H1 (cell line): Measurements from ENCODE around the gene PGAP3. TPM values are rescaled to one million over a fixed set of nuclear protein-coding genes. Genes with fewer than 3 reads are reported as not detected.

Experiments
- CTCF ChIA-PET: fragments of 300-600 bp; sonication (Branson Sonifier 250); formaldehyde crosslinking; loops from one replicate; lab custom pipeline; 2021; ENCODE audit not compliant: partially characterized antibody; lab: Charles Lee
- POLR2A ChIA-PET: fragments of 300-600 bp; sonication (Branson Sonifier 250); formaldehyde crosslinking; loops from one replicate; lab custom pipeline; 2021; ENCODE audit warnings: inconsistent platforms; ENCODE audit not compliant: partially characterized antibody; lab: Charles Lee
- DNase-seq, 2 experiments: peaks; one replicate each; pipeline versions ENCODE4 v3.0.0 to v3.0.0-alpha.2; 2010 to 2022; ENCODE audit warnings: low spot score in 2 of 2, low read depth in 1 of 2, mixed read lengths in 1 of 2
- FAIRE-seq: peaks from 2 replicates; lab custom pipeline; 2011; peaks lifted over from hg19 to GRCh38; lab: Jason Lieb, UNC
- H2AFZ ChIP-seq: 2 replicates; pipeline ENCODE4 v1.8.1; 2012; ENCODE audit warnings: low read length, inconsistent platforms
- H2AK5ac ChIP-seq: 2 replicates; pipeline ENCODE4 v1.6.1; 2013; ENCODE audit warnings: low read depth, low read length
- H2BK120ac ChIP-seq: replicated peaks from 2 replicates; pipeline ENCODE3; 2013; ENCODE audit warnings: low read depth, low read length, inconsistent platforms
- H2BK12ac ChIP-seq: 2 replicates; pipeline ENCODE4 v1.6.1; 2013; ENCODE audit warnings: low read depth, low read length
- H2BK15ac ChIP-seq: 2 replicates; pipeline ENCODE4 v1.6.1; 2013; ENCODE audit warnings: low read length
- H2BK20ac ChIP-seq: 2 replicates; pipeline ENCODE4 v1.6.1; 2013; ENCODE audit warnings: low read length
- H2BK5ac ChIP-seq: 2 replicates; pipeline ENCODE4 v1.6.1; 2013; ENCODE audit warnings: low read depth, low read length
- H3K14ac ChIP-seq: 2 replicates; pipeline ENCODE4 v1.6.1; 2013; ENCODE audit warnings: inconsistent platforms; ENCODE audit not compliant: insufficient read length
- H3K18ac ChIP-seq: 2 replicates; pipeline ENCODE4 v1.6.1; 2013; ENCODE audit warnings: low read length; ENCODE audit errors: extremely low read depth
- H3K23ac ChIP-seq: 2 replicates; pipeline ENCODE4 v1.6.1; 2013; ENCODE audit warnings: inconsistent platforms; ENCODE audit not compliant: insufficient read length
- H3K23me2 ChIP-seq: 2 replicates; pipeline ENCODE4 v1.6.1; 2013; ENCODE audit warnings: low read depth, low read length
- H3K27ac ChIP-seq: 2 replicates; pipeline ENCODE4 v1.6.1; 2011; ENCODE audit warnings: low read depth, low read length, inconsistent platforms
- H3K27me3 ChIP-seq, 4 experiments: replicated peaks in 1 of 4; 1 replicate in 1 of 4; 2 replicates in 3 of 4; pipeline versions ENCODE4 v1.6.1 to v1.8.1; 2011 to 2013; ENCODE audit warnings: low read length in 3 of 4, mild to moderate bottlenecking in 3 of 4, inconsistent platforms in 2 of 4, mixed read lengths in 2 of 4, moderate library complexity in 1 of 4; ENCODE audit not compliant: control insufficient read depth in 3 of 4, insufficient read depth in 3 of 4; ENCODE audit errors: extremely low read depth in 1 of 4
- H3K36me3 ChIP-seq, 4 experiments: 2 replicates each; pipeline versions ENCODE4 v1.6.1 to v1.8.1; 2011 to 2013; ENCODE audit warnings: mild to moderate bottlenecking in 4 of 4, low read length in 3 of 4, moderate library complexity in 2 of 4, control low read depth in 1 of 4, inconsistent platforms in 1 of 4; ENCODE audit not compliant: insufficient read depth in 4 of 4, control insufficient read depth in 2 of 4
- H3K4ac ChIP-seq: replicated peaks from 2 replicates; pipeline ENCODE3; 2013; ENCODE audit warnings: low read length, low read depth, mixed read lengths, inconsistent platforms; ENCODE audit not compliant: insufficient read length
- H3K4me1 ChIP-seq, 4 experiments: replicated peaks in 1 of 4; 1 replicate in 1 of 4; 2 replicates in 3 of 4; pipeline versions ENCODE4 v1.6.1 to v1.8.1; 2011 to 2013; ENCODE audit warnings: low read length in 3 of 4, inconsistent platforms in 2 of 4, mixed read lengths in 1 of 4; ENCODE audit not compliant: insufficient read depth in 4 of 4, control insufficient read depth in 3 of 4
- H3K4me2 ChIP-seq, 2 experiments: 2 replicates each; pipeline versions ENCODE4 v1.6.1 to v1.8.1; 2011 to 2013; ENCODE audit warnings: low read depth in 2 of 2, low read length in 2 of 2, control low read depth in 1 of 2, inconsistent platforms in 1 of 2, mild to moderate bottlenecking in 1 of 2; ENCODE audit not compliant: insufficient read depth in 1 of 2
- H3K4me3 ChIP-seq, 4 experiments: fragments of 200-600, 300-600 bp in 1 of 4; sonication (generic), shearing (Covaris generic), sonication (Bioruptor Twin) in 1 of 4; 2 replicates each; pipeline versions ENCODE4 v1.5.1 to v1.8.1; 2011 to 2016; ENCODE audit warnings: low read length in 4 of 4, low read depth in 3 of 4, control low read depth in 2 of 4, inconsistent platforms in 2 of 4, mild to moderate bottlenecking in 2 of 4, mixed read lengths in 1 of 4, moderate library complexity in 1 of 4; ENCODE audit not compliant: insufficient read depth in 2 of 4; ENCODE audit errors: extremely low read depth in 1 of 4
- H3K56ac ChIP-seq: replicated peaks from 2 replicates; pipeline ENCODE3; 2013; ENCODE audit warnings: low read depth, mild to moderate bottlenecking, mixed read lengths, low read length, inconsistent platforms; ENCODE audit not compliant: insufficient read length
- H3K79me1 ChIP-seq: 2 replicates; pipeline ENCODE4 v1.6.1; 2013; ENCODE audit warnings: low read depth, low read length, control low read depth
- H3K79me2 ChIP-seq, 2 experiments: 2 replicates each; pipeline versions ENCODE4 v1.6.1 to v1.8.1; 2012 to 2013; ENCODE audit warnings: low read length in 2 of 2, mild to moderate bottlenecking in 2 of 2, inconsistent platforms in 1 of 2; ENCODE audit not compliant: insufficient read depth in 2 of 2, control insufficient read depth in 1 of 2
- H3K9ac ChIP-seq, 4 experiments: replicated peaks in 1 of 4; 1 replicate in 1 of 4; 2 replicates in 3 of 4; pipeline versions ENCODE4 v1.6.1 to v1.8.1; 2011 to 2013; ENCODE audit warnings: low read depth in 3 of 4, low read length in 3 of 4, control low read depth in 2 of 4, mild to moderate bottlenecking in 2 of 4, moderate library complexity in 2 of 4, inconsistent platforms in 1 of 4; ENCODE audit errors: extremely low read depth in 1 of 4
- H3K9me3 ChIP-seq, 2 experiments: 2 replicates each; pipeline versions ENCODE4 v1.6.1 to v1.8.1; 2012 to 2013; ENCODE audit warnings: mild to moderate bottlenecking in 2 of 2, moderate library complexity in 2 of 2, control low read depth in 1 of 2, inconsistent platforms in 1 of 2, low read depth in 1 of 2, low read length in 1 of 2, mixed read lengths in 1 of 2; ENCODE audit not compliant: insufficient read depth in 2 of 2
- H4K20me1 ChIP-seq, 2 experiments: replicated peaks in 1 of 2; 2 replicates each; pipeline versions ENCODE3 to v1.8.1; 2011 to 2013; ENCODE audit warnings: inconsistent platforms in 2 of 2, low read length in 2 of 2, mild to moderate bottlenecking in 1 of 2; ENCODE audit not compliant: insufficient read depth in 2 of 2, control insufficient read depth in 1 of 2
- H4K5ac ChIP-seq: 2 replicates; pipeline ENCODE4 v1.6.1; 2013; ENCODE audit warnings: low read length, low read depth, mixed read lengths, inconsistent platforms; ENCODE audit not compliant: insufficient read length
- H4K8ac ChIP-seq: 2 replicates; pipeline ENCODE4 v1.8.0; 2013; ENCODE audit warnings: mild to moderate bottlenecking, moderate library complexity, low read length, inconsistent platforms; ENCODE audit not compliant: insufficient read depth; ENCODE audit errors: extremely low read depth
- H4K91ac ChIP-seq: replicated peaks from 2 replicates; pipeline ENCODE3; 2013; ENCODE audit warnings: low read length, mixed read lengths, inconsistent platforms; ENCODE audit not compliant: insufficient read length
- CTBP2 ChIP-seq: IDR thresholded peaks from 2 replicates; pipeline ENCODE4 v1.7.0; 2011; ENCODE audit warnings: borderline replicate concordance, mild to moderate bottlenecking, moderate library complexity, mixed read lengths, low read length; ENCODE audit not compliant: insufficient read depth, insufficient read length
- E2F6 ChIP-seq: IDR thresholded peaks from 2 replicates; pipeline ENCODE4 v1.6.1; 2012; ENCODE audit warnings: inconsistent platforms
- EZH2 ChIP-seq: fragments of 200-600 bp; sonication (generic); IDR thresholded peaks from 2 replicates; pipeline ENCODE4 v1.7.1; 2012; ENCODE audit warnings: low read depth, mild to moderate bottlenecking, moderate library complexity, low read length, inconsistent platforms; ENCODE audit not compliant: severe bottlenecking
- KDM5A ChIP-seq: fragments of 200-600 bp; IDR thresholded peaks from 2 replicates; pipeline ENCODE4 v1.7.1; 2012; ENCODE audit warnings: mild to moderate bottlenecking, low read length, inconsistent platforms, mixed read lengths
- RNF2 ChIP-seq: fragments of 200-900, 300-1000 bp; sonication (generic); IDR thresholded peaks from 2 replicates; pipeline ENCODE4 v1.7.1; 2016; ENCODE audit warnings: borderline replicate concordance, low read depth, mild to moderate bottlenecking, antibody characterized with exemption, low read length; ENCODE audit not compliant: poor library complexity, severe bottlenecking; ENCODE audit errors: missing control alignments
- RXRA ChIP-seq: IDR thresholded peaks from 2 replicates; pipeline ENCODE4 v1.6.1; 2011; ENCODE audit warnings: low read depth, mild to moderate bottlenecking, low read length, moderate library complexity; ENCODE audit not compliant: insufficient read depth
- SIX5 ChIP-seq: IDR thresholded peaks from 2 replicates; pipeline ENCODE4 v1.6.1; 2011; ENCODE audit warnings: mild to moderate bottlenecking, low read depth, low read length
- SP4 ChIP-seq: IDR thresholded peaks from 2 replicates; pipeline ENCODE4 v1.6.1; 2012; ENCODE audit warnings: low read length, inconsistent platforms
- WGBS, 2 experiments: shearing (Covaris generic) in 1 of 2; methylation state at CpG; one replicate each; pipeline versions ENCODE4 v1.1.6 to v1.1.7; 2013 to 2015; ENCODE audit warnings: low lambda C conversion rate in 2 of 2, mixed read lengths in 2 of 2, inconsistent platforms in 1 of 2, low coverage in 1 of 2, missing lambda C conversion rate in 1 of 2; ENCODE audit not compliant: insufficient replicate concordance in 2 of 2, insufficient coverage in 1 of 2, insufficient read length in 1 of 2; ENCODE audit errors: extremely low coverage in 1 of 2, missing lambda C conversion rate in 1 of 2; 5-methylcytosine and 5-hydroxymethylcytosine counted together
- polyA plus RNA-seq, 7 experiments: library from polyadenylated mRNA; depleted of rRNA in 3 of 7; stranded (reverse) in 5 of 7; unstranded in 2 of 7; fragments of >200 nt in 5 of 7; fragments of 200-250 nt in 2 of 7; gene quantifications; 1 replicate in 5 of 7; 2 replicates in 1 of 7; 4 replicates in 1 of 7; pipeline versions ENCODE4 v1.2.1 to v1.2.3, GENCODE V29; 2011 to 2013; ENCODE audit warnings: missing spikeins in 2 of 7, mixed read lengths in 2 of 7
- total RNA-seq: library from RNA; stranded (reverse); fragmentation: NEBNext Ultra II Directional; extraction: Animal tissue kit (Norgen Biotek cat#: 25700); gene quantifications from 2 replicates; pipeline ENCODE4 v1.2.1, GENCODE V29; 2021

Gene PGAP3
- total and polyA plus RNA-seq, 2 of the 8 experiments (the other 6 are each of a cell fraction or from before 2014, with no cell fraction given), result 21.0 to 30.7 TPM

GRCh38 chr17:39647256-39647655 lies 40.6 kb downstream of the PGAP3 start:
- no peaks in the 10 kb centered on the region for H3K27me3 ChIP-seq
- H3K23ac ChIP-seq, result no peak overlapping the region
- no peak overlapping the region for H3K9ac ChIP-seq
- peaks cover 0 to 18% of the 10 kb centered on the region in 2 experiments for H4K20me1 ChIP-seq
- H2BK5ac ChIP-seq, result no peak overlapping the region
- no peak overlapping the region for H3K56ac ChIP-seq
- no peak overlapping the region for H3K4me2 ChIP-seq
- WGBS, 2 experiments, result 91% methylated on average over 5 of the region's 5 CpGs; no CpG with 5 or more reads in 1 of the 2 experiments
- H3K79me1 ChIP-seq, result peaks cover 22% of the 10 kb centered on the region
- no peaks in the 10 kb centered on the region for H3K9me3 ChIP-seq
- no peak overlapping the region for H4K91ac ChIP-seq
- H2BK120ac ChIP-seq, result no peak overlapping the region
- H3K4ac ChIP-seq, result no peak overlapping the region
- H3K4me3 ChIP-seq, result no peak overlapping the region
- H3K23me2 ChIP-seq, result no peaks in the 10 kb centered on the region; the same call in none of the 2 replicates
- H2BK12ac ChIP-seq, result no peak overlapping the region
- no peak for FAIRE-seq
- ChIA-PET POLR2A (interaction anchor here (1.5 to 7.7 kb wide), 4 partner anchors 10 to 23 kb away, joined by 3 to 39 read pairs (median 6); partner anchors contain the start of gene STARD3), CTCF (interaction anchor here (1.2 to 49.2 kb wide), 5 partner anchors 9 to 70 kb away, joined by 3 to 1885 read pairs (median 9); partner anchors contain the start of genes ERBB2, PGAP3, PNMT and PPP1R1B)
- no peak overlapping the region for H4K5ac ChIP-seq
- H3K79me2 ChIP-seq, result peaks cover 0 to 34% of the 10 kb centered on the region in 2 experiments; a peak in 2 of 4 replicates
- H3K18ac ChIP-seq, result peak overlapping the region; percentile 60; the same call in 1 of the 2 replicates
- H3K14ac ChIP-seq, result no peak overlapping the region
- no peak for DNase-seq
- peak overlapping the region; percentile 23; the same call in 1 of the 2 replicates for H2BK20ac ChIP-seq
- no peak overlapping the region for H2AK5ac ChIP-seq
- no peaks in the 10 kb centered on the region for H3K36me3 ChIP-seq
- H4K8ac ChIP-seq, result no peak overlapping the region
- peaks cover 6 to 18% (median 13%) of the 10 kb centered on the region in 4 experiments; a peak in 6 of 7 replicates for H3K4me1 ChIP-seq
- H3K27ac ChIP-seq, result no peak overlapping the region
- H2BK15ac ChIP-seq, result no peak overlapping the region
- H2AFZ ChIP-seq, result no peak overlapping the region
- TF ChIP-seq RNF2, result no peak
- no peak for TF ChIP-seq SP4
- TF ChIP-seq KDM5A, result no peak
- TF ChIP-seq EZH2, result no peak
- TF ChIP-seq SIX5, result no peak
- no peak for TF ChIP-seq CTBP2
- no peak for TF ChIP-seq RXRA
- no peak for TF ChIP-seq E2F6
